Measurements from ENCODE around the gene ITGA4.

GRCh38 chr2:181456660-181457120 lies 496 bp upstream of the ITGA4 start:
- TF ChIP-seq CTCF (conservative IDR thresholded peaks at IDR 0.05; ENCODE audit: low read depth, low read length) = no peak
- TF ChIP-seq EZH2 (IDR thresholded peaks at IDR 0.05; ENCODE audit: borderline replicate concordance, low read depth, low read length, poor library complexity, severe bottlenecking) = no peak

All from A673 (cell line).